ENCODE results near the gene CABLES2.

The CABLES2 gene

GRCh38 chr20:62357187-62357667, 49.9 kb downstream of the CABLES2 start:
- DNase-seq, result no peak

GRCh38 chr20:62356589-62357186, 50.4 kb downstream of the CABLES2 start:
- DNase-seq, result no peak

- no peak for DNase-seq
Observed at GRCh38 chr20:62355878-62356588, 51.1 kb downstream of the CABLES2 start.

- DNase-seq, result no peak
Observed at GRCh38 chr20:62355516-62355877, 51.6 kb downstream of the CABLES2 start.

- no peak for DNase-seq
Observed at GRCh38 chr20:62354811-62355341, 52.2 kb downstream of the CABLES2 start.

- DNase-seq, result no peak
Observed at GRCh38 chr20:62354031-62354808, 52.9 kb downstream of the CABLES2 start.

- DNase-seq, result no peak
Observed at GRCh38 chr20:62353289-62354030, 53.6 kb downstream of the CABLES2 start.

GRCh38 chr20:62352402-62353288, 54.4 kb downstream of the CABLES2 start:
- no peak for DNase-seq

- no peak for DNase-seq
Observed at GRCh38 chr20:62351469-62352401, 55.4 kb downstream of the CABLES2 start.

- no peak for DNase-seq
Observed at GRCh38 chr20:62350629-62351422, 56.3 kb downstream of the CABLES2 start.

GRCh38 chr20:62350098-62350628, 56.9 kb downstream of the CABLES2 start:
- no peak for DNase-seq

- DNase-seq, result no peak
Observed at GRCh38 chr20:62349556-62350097, 57.5 kb downstream of the CABLES2 start.

GRCh38 chr20:62348604-62349003, 58.5 kb downstream of the CABLES2 start:
- no peak for DNase-seq

GRCh38 chr20:62347445-62347844, 59.6 kb downstream of the CABLES2 start:
- no peak for DNase-seq

GRCh38 chr20:62347151-62347404, 60.0 kb downstream of the CABLES2 start:
- DNase-seq, result no peak

GRCh38 chr20:62346398-62347150, 60.5 kb downstream of the CABLES2 start:
- no peak for DNase-seq

GRCh38 chr20:62345681-62346370, 61.3 kb downstream of the CABLES2 start:
- no peak for DNase-seq

- no peak for DNase-seq
Observed at GRCh38 chr20:62344782-62345181, 62.3 kb downstream of the CABLES2 start.
